ENCODE data around the gene OR2T5.
"Not testable (repeated sequence)": the region's sequence is repeated elsewhere in the genome, so short reads cannot be mapped to it uniquely, and the experiment has no call there.

Gene OR2T5, protein sequence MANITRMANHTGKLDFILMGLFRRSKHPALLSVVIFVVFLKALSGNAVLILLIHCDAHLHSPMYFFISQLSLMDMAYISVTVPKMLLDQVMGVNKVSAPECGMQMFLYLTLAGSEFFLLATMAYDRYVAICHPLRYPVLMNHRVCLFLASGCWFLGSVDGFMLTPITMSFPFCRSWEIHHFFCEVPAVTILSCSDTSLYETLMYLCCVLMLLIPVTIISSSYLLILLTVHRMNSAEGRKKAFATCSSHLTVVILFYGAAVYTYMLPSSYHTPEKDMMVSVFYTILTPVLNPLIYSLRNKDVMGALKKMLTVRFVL

DNA sequence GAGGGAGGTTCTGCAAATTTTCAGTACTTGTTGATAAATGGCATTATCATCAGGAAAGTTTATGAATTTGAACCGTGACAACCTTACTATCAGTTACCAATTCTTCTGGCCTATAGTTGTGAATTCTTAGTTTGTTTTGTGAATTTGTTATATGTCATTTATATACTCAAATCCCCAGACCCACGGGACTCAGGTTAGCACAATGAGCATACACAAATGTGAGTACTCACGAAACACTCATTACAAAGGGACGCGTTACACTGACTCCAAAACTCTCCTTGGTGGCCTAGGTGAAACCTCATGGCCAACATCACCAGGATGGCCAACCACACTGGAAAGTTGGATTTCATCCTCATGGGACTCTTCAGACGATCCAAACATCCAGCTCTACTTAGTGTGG is at the start of gene OR2T5:
TSS of gene OR2T5 (plus strand) at position 301 of the 400 bp plus-strand sequence. CDS start at position 301, 0 bp downstream.
- not testable (repeated sequence) for DNase-seq (ENCODE audit: low read depth in 2 of 2, low spot score in 1 of 2)

DNA sequence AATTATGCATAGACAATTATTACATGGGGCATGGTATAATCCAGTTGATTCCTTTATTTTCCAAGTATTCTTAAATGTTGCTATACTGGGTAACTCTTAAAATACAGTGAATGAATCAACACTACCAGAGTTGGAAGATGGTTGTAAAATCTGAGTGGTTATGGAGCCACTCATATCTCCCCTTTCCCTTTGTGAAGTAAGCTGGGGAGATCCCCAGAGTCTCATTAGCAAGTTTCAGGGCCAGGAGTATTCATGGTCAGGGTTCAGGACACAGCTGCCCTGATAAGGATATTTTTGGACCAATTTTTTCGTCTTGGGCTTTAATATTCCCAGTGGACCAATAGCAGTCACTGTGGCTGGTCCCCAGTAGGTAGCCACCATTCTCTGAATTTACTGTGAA is 49.7 kb upstream of the OR2T5 start:
- DNase-seq (ENCODE audit: low read depth in 2 of 2, low spot score in 1 of 2), result not testable (repeated sequence)

DNA sequence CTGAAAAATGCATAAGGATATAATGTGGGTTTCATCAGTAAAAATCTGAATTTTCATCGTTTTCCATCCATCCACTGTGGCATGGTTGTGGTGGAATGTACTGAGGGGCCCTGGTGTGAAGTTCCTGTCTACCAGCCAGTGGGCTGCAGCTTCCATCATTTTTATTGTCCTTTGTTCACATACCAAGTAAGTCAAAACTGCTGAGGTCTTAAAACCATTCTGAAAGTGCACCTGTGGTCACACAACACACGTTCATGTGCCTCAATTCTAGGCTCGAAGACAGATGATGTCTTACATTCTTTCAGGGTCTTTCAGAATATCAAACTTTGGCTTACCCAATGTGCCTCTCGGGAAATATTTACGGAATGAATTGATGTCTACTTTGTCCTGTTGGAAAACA is 49.1 kb upstream of the OR2T5 start:
- DNase-seq (ENCODE audit: low read depth in 2 of 2, low spot score in 1 of 2), result not testable (repeated sequence)

DNA sequence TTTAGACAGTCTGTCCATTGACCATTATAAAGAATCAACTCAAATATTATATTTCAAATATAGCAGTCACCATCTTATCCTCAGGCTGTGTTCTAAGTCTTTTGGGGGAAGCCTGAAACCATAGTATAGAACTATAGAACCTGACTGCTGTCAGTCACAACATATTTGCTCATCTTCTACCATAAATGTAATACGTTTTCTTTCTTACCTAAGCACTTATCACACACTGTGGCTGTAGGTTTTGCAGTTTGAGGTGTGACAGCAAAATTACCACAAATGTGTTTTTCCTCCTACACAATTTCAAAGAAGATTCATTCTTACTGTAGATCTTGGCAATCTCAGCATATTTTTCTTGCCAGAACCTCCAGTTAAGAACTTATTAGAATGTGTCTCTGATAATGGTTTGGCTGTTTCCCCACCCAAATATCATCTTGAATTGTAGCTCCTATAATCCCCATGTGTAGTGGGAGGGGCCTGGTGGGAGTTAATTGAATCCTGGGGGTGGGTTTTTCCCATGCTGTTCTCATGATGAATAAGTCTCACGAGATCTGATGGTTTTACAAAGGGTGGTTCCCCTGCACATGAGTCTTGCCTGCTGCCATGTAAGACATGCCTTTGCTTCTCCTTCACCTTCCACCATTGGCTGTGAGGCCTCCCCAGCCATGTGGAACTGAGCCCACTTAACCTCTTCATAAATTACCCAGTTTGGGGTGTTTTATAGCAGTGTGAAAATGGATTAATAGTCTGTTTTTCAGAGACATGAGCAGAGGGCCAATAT is 45.7 kb upstream of the OR2T5 start:
- not testable (repeated sequence) for DNase-seq (ENCODE audit: low read depth in 2 of 2, low spot score in 1 of 2)

DNA sequence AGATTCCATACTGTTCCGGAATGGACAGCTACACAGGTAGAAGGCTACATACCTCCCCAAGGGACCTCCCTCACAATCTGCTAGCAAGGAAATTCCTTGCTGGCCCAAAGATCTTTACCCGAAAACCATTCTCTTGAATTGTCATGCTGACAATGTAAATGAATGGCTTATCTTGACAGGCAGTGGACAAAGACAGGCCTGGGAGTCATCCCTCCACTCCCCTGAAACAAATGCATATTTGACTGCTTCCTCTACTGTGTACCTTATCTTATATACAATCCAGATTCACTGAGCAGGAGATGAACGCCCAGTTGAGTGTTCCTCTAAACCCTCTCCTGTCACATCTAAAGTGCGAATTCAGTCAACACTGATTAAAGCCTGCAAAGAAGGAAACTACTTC is 43.8 kb upstream of the OR2T5 start:
- DNase-seq (ENCODE audit: low read depth in 2 of 2, low spot score in 1 of 2), result not testable (repeated sequence)

DNA sequence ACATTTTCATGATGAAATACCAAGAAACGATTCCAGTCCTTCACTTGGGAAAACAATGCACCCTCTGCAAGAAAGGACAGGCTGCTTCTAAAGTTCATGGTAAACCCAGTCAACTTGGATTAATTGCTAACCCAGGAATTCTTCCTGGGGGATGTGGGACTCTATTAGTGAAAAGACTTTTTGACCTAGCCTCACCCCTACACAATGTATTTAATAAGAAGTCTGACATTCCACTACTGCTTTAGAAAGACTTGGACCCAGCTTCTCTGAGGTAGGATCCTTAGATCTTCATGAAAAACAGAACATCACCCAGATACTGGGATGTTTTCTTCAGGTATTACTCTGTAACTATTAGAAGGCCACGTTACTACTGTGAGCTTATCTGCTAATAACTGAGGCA is 43.0 kb upstream of the OR2T5 start, which contains the start of gene OR2T2:
TSS of gene OR2T2 (plus strand) at position 239 of the 400 bp plus-strand sequence. CDS start 7,161 bp downstream, outside the sequence.
- not testable (repeated sequence) for DNase-seq (ENCODE audit: low read depth in 2 of 2, low spot score in 1 of 2)

DNA sequence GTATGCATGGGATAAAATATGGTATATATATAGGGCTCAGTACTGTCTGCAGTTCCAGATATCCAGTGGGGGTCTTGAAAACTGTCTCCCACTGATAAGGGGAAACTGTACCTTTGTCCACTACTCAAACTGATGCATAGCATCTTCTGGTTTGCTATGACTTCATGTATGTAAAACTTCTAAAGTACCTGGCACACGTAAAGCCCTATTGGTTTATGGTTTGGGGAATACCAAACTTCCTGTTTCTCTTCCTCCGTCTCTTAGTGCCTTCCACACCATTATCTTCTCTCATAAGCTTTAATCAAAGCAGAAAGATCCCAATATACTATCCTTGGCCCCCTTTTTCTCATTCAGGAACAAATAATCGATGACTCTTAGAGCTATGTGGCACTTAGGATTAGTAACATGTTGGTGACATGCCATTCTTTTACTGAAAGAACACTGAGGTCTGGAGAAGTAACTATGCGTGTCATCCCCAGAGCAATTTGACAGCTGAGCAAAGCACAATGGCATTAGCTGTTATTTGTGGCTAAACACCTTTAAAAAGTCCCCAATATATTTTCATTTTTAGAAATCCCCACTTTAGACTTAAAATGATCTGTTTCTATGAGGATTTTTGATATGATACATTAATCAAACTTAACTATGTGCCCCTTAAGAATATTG is 39.8 kb upstream of the OR2T5 start:
- not testable (repeated sequence) for DNase-seq (ENCODE audit: low read depth in 2 of 2, low spot score in 1 of 2)

DNA sequence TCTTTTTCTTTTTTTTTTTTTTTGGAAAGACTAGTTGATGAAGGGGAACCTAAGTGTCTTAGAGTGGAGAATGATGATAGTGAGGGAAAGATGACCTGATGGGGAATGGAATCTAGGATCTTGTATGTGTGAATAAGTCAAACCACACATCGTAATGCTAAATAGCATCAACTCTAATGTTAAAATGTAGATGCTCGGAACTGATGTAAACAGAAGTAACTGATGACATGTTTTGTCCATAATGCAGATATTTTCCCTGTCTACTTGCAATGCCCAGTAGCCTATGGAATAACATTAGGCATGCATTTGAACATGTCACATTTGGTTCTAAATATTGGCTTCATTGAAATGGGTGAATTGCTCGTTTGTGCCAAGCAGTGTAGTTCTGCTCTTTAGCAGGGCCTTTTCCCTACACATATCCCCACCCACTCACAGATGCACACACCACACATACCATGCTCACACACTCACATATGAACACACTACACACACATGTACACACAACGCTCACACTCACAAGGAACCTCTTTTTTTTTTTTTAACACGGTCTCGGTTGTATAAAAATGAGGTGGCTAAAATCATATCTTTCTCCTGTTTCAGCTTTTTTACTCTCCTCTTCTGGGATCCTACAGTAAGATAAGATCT is 38.4 kb upstream of the OR2T5 start:
- not testable (repeated sequence) for DNase-seq (ENCODE audit: low read depth in 2 of 2, low spot score in 1 of 2)

DNA sequence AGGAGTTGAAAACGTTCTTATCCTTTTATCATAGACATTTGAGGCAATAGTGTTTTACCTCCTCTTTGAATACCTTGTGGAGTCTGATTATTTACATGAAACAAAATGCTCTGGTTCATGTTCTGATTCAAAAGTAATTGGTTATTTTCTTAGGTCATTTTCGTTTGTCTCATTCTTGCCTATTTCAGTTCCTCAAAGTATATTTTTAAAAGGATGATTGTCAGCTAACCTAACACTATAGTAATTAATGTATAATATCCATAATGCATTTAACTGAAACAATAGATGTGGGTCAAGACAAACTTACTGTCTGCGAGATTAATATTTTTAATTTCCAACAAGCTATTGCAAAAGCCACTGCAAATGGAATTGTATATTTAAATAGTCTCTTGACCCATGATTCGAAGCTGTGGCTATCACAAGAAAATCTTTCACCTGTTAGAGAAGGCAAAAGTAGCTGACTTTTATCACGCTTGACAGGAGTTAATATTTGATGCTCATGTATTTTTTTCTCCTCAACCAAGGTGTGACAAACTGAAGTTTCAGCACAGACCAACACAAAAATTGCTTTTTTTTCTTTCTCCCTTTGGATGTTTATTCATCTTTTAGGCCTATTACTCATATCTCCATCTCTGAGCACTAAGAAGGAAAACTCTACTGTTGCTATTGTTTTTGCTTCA is 37.8 kb upstream of the OR2T5 start:
- DNase-seq (ENCODE audit: low read depth in 2 of 2, low spot score in 1 of 2), result not testable (repeated sequence)

DNA sequence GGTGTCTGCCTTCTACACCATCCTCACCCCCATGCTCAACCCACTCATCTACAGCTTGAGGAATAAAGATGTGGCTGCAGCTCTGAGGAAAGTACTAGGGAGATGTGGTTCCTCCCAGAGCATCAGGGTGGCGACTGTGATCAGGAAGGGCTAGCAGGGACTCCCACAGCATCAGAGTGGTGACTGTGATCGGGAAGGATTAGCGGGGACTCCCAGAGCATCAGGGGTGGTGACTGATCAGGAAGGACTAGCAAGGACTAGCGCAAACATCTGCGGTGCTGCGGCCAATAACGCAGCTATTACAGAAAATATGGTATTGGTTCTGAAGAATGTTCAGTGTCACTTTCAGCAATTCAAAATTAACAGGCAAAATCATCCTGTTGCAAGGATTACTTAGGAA is 34.8 kb upstream of the OR2T5 start:
- DNase-seq (ENCODE audit: low read depth in 2 of 2, low spot score in 1 of 2), result not testable (repeated sequence)

DNA sequence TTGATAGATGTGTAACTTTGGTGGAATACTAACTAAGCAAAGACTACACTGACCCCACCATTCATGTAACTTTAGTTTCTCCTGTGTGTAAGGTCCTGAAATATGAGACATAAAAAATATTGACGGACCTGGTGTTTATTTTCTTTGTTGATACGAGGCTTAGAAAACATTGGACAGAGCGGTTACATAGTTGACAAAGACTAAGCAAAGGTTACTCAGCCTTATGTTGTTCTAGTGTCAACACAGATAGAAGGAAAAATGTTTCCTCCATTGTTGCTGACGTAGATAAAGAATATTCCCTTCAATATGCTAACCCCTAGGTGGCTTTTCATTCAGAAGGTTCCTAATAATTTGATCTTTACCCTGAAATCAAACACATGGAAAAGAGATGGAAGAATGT is 33.3 kb upstream of the OR2T5 start:
- not testable (repeated sequence) for DNase-seq (ENCODE audit: low read depth in 2 of 2, low spot score in 1 of 2)

DNA sequence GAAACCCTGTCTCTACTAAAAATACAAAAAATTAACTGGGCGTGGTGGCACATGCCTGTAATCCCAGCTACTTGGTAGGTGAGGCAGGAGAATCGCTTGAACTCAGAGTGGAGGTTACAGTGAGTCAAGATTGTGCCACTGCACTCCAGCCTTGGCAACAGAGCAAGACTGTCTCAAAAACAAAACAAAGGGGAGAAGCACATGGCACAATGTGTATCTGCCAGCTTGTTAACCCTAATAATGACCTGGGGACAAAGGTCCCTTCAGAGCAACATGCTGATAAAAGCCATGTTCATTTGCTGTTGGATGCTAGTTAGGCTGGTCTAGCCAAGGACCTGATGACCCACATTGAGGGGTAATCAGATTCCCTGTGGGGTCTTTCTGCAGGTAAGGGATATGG is 31.8 kb upstream of the OR2T5 start:
- not testable (repeated sequence) for DNase-seq (ENCODE audit: low read depth in 2 of 2, low spot score in 1 of 2)

DNA sequence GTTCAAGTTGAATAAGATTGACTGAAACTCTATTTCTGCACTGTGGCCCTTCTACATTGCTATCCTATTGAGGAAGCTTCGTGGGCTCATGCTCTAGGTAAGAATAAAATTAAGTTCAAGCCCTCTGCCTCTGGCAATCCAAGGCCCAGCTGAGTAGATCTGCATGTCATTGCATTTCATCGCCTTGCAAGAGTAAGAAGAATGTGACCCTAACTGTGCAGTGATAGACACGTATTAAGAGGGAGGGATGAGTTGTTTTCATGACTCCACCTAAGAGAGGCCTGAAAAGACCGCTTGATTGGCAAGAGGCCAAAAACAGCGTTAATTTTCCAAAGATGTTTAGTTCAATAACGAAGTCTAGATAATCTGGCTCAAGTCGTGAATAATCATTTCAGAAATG is 29.3 kb upstream of the OR2T5 start:
- DNase-seq (ENCODE audit: low read depth in 2 of 2, low spot score in 1 of 2), result not testable (repeated sequence)

DNA sequence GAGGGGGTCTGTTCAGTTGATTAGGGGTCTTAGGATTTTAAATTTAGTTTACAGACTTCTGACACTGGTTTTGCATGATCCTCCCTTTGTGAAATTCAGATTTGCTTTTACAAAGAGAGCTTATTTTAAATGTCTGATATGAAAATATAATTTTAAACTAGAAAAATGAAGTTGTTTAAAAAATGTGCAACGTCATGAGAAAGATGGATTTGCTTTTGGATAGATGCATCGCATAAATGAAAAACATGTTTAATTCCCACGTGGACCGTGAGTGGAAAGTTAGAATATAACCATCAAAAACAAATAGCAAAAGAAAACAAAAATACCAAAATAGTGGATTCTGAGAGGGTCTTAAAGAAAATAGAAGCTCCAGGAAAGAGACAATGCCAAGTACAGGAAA is 17.2 kb upstream of the OR2T5 start:
- DNase-seq (ENCODE audit: low read depth in 2 of 2, low spot score in 1 of 2), result no peak

DNA sequence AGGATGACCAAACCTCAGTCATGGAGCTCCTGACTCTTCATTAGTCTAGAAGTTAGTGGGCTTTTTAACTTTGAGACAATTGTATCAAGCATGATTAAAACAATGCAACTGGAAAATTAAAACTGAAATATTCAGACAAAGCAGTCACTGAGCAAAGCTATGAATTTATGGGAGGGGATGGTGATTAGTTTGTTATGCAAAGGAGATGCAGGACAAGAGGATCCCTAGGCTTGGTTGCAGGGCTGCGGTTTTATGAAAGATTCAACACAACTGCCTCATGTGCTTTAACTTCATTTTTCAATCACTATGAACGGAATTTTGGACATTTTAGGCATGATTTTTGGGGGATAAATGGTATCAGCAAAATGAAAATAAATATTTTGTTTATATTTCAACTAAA is 16.3 kb upstream of the OR2T5 start:
- DNase-seq (ENCODE audit: low read depth in 2 of 2, low spot score in 1 of 2), result not testable (repeated sequence)

DNA sequence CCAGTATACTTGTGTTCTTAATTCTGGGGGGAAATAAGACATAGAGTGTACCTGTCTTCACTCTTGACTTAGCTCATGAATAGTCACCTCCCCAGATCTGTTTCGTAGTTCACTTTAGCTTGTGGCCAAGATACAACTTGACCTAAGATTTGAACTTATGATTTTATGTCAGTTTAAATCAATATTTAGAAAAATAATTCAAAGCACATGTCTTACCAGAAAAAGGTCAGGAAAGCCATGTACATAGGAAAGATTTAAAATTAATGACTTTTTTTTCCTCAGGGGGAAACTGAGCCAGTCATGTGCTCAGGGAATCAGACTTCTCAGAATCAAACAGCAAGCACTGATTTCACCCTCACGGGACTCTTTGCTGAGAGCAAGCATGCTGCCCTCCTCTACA is 15.3 kb upstream of the OR2T5 start, which contains the start of gene OR2T3:
TSS of gene OR2T3 (plus strand) at position 301 of the 400 bp plus-strand sequence. CDS start at position 301, 0 bp downstream.
- DNase-seq (ENCODE audit: low read depth in 2 of 2, low spot score in 1 of 2), result not testable (repeated sequence)

DNA sequence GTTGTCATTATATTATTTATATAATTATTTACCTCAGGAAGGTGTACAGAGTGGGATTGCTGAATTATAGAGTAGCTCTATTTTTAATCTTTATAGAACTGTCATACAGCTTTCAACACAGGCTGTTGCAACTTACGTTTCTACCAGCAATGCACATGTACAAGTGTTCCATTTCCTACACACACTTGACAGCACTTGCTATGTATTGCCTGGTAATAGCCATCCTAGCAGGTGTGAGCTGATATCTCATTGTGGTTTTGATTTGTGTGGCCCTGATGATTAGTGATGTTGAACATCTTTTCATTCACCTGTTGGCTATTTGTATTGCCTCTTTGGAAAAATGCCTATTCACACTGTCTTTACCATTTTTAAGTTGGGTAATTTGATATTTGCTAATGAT is 12.7 kb upstream of the OR2T5 start:
- not testable (repeated sequence) for DNase-seq (ENCODE audit: low read depth in 2 of 2, low spot score in 1 of 2)

DNA sequence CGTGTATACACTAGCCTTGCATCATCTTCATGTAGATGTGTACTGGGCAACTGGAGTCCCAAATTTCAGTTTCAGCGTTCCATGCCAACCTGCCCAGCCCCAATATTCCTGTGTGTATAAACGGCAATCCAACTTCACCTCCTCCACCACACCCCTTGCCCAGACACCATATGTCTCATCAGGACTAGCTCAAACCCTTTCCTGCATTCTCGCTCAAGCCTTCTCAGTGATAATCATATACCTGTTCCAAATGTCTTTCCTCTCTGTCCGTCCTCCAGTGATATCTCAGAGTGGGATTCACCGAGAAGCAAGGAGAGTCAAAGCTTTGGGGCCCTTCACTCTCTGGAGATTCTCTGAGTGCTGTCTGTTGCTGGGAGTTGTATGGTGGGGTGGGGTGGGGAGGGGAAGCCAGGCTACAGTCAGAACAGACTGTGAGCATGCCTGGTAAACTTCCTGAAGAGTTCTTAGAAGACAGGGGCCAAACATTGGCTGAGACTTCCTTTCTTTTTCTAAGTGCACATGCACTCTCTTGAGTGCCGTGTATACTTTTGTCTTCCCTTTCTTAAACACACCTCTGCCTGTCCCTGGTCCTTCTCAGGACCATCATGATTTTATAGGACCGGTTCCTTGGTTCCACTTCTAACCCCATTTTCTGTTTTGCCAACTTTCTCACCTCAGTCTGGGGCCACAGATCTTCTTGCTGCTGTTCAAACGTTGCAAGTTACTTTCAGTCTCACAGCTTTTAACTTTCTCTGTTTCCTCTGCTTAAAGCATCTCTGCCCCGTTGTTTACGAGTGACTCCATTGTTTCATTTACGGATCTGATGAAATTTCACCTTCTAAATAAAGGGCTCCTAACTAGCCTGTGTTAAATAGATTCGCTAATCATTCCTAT is 6.5 kb upstream of the OR2T5 start:
- DNase-seq (ENCODE audit: low read depth in 2 of 2, low spot score in 1 of 2), result not testable (repeated sequence)

DNA sequence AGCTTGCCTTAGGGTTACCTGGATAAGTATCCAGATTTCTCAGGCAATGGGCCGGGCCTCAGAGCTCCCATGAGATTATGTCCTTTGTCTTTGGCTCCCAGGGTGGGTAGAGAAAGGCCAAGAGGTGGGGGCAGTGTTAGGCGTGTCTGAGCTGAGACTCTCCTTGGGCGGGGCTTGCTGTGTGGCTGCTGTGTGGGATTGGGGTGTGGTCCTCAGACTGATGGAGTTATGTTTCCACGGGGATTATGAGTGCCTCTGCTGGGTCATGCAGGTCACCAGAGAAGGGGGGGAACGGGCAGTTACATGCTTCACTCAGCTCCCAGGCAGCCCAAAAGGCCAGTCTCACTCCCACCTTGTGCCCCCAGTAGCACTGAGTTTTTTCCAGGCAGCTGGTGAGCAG is 8.3 kb downstream of the OR2T5 start:
- DNase-seq (ENCODE audit: low read depth in 2 of 2, low spot score in 1 of 2), result not testable (repeated sequence)
